HCT116 (cell line): ENCODE results near the gene PBX1. TPM values are rescaled to one million over a fixed set of nuclear protein-coding genes. Genes with fewer than 3 reads are reported as not detected.

Source experiments
- ATAC-seq: fragments of 200-7000 bp; cut with Tn5 transposase; 2 replicates; pipeline ENCODE4 v1.9.1; 2020; ENCODE audit warnings: mild to moderate bottlenecking, moderate library complexity
- BruUV-seq: library from RNA; stranded (reverse); fragments of 400-500 nt; replicated peaks from 2 replicates; lab custom pipeline; 2021; lab: Mats Ljungman, UMichigan
- CTCF ChIA-PET: fragments of 300-600 bp; sonication (Branson Sonifier 250); formaldehyde crosslinking; loops from one replicate; lab custom pipeline; 2021; ENCODE audit warnings: antibody characterized with exemption; lab: Charles Lee
- POLR2A ChIA-PET: fragments of 300-600, 350-600 bp; sonication (Branson Sonifier 250); formaldehyde crosslinking; loops from one replicate; lab custom pipeline; 2021; ENCODE audit warnings: antibody characterized with exemption; lab: Charles Lee
- RAD21 ChIA-PET, 2 experiments: fragments of 300-600 bp; sonication (Branson Sonifier 250); formaldehyde crosslinking; loops; one replicate each; lab custom pipeline; 2023; ENCODE audit warnings: low total read pairs in 2 of 2; ENCODE audit not compliant: uncharacterized antibody in 2 of 2, unreplicated experiment in 2 of 2, low non-redundant PET in 1 of 2; lab: Charles Lee
- DNase-seq: peaks from one replicate; pipeline ENCODE4 v3.0.0-alpha.2; 2010; ENCODE audit warnings: low read depth, low spot score
- H2AFZ ChIP-seq: fragments of 200-600 bp; shearing (Covaris generic), sonication (generic); 2 replicates; pipeline ENCODE4 v1.6.1; 2017; ENCODE audit warnings: low read depth, mixed run types, mixed read lengths, antibody characterized with exemption, low read length; ENCODE audit not compliant: poor library complexity, severe bottlenecking
- H3K27ac ChIP-seq: 2 replicates; pipeline ENCODE4 v1.5.1; 2012; ENCODE audit warnings: low read depth, low read length
- H3K27me3 ChIP-seq: fragments of 200-600 bp; sonication (generic); 2 replicates; pipeline ENCODE4 v1.6.1; 2016; ENCODE audit warnings: mixed run types, low read length, mixed read lengths; ENCODE audit not compliant: insufficient read depth
- H3K36me3 ChIP-seq, 2 experiments: fragments of 200-500 bp in 1 of 2; fragments of 200-600 bp in 1 of 2; sonication (Bioruptor generic) in 1 of 2; sonication (generic) in 1 of 2; 2 replicates each; pipeline versions ENCODE4 v1.5.1 to v1.6.1; 2014 to 2016; ENCODE audit warnings: low read length in 2 of 2, inconsistent platforms in 1 of 2, mixed read lengths in 1 of 2, mixed run types in 1 of 2; ENCODE audit not compliant: insufficient read depth in 2 of 2, control insufficient read depth in 1 of 2
- H3K4me1 ChIP-seq, 2 experiments: fragments of 200-600 bp in 1 of 2; sonication (generic) in 1 of 2; 2 replicates each; pipeline versions ENCODE4 v1.5.1 to v1.6.1; 2012 to 2017; ENCODE audit warnings: low read length in 2 of 2, inconsistent platforms in 1 of 2, mild to moderate bottlenecking in 1 of 2, mixed read lengths in 1 of 2, mixed run types in 1 of 2, moderate library complexity in 1 of 2; ENCODE audit not compliant: insufficient read depth in 2 of 2, control insufficient read depth in 1 of 2
- H3K4me2 ChIP-seq: fragments of 200-600 bp; sonication (generic); 2 replicates; pipeline ENCODE4 v1.6.1; 2017; ENCODE audit warnings: mixed run types, low read length, mixed read lengths
- H3K4me3 ChIP-seq, 2 experiments: fragments of 200-600 bp in 1 of 2; sonication (generic) in 1 of 2; replicated peaks in 1 of 2; 2 replicates each; pipeline ENCODE4 v1.5.1; 2011 to 2016; ENCODE audit warnings: low read length in 2 of 2, control low read depth in 1 of 2, low read depth in 1 of 2, mild to moderate bottlenecking in 1 of 2, mixed read lengths in 1 of 2, mixed run types in 1 of 2
- H3K79me2 ChIP-seq: fragments of 200-600 bp; sonication (generic); 2 replicates; pipeline ENCODE4 v1.6.1; 2017; ENCODE audit warnings: mild to moderate bottlenecking, mixed run types, low read length, moderate library complexity, mixed read lengths; ENCODE audit not compliant: insufficient read depth
- H3K9ac ChIP-seq: fragments of 200-600 bp; sonication (generic); 2 replicates; pipeline ENCODE4 v1.6.1; 2016; ENCODE audit warnings: low read length, mixed read lengths
- H3K9me2 ChIP-seq: fragments of 200-600 bp; sonication (generic), shearing (Covaris generic); 2 replicates; pipeline ENCODE4 v1.6.1; 2017; ENCODE audit warnings: mixed run types, mild to moderate bottlenecking, moderate library complexity; ENCODE audit not compliant: insufficient read depth
- H3K9me3 ChIP-seq, 2 experiments: fragments of 200-500 bp in 1 of 2; fragments of 200-600 bp in 1 of 2; sonication (Bioruptor generic) in 1 of 2; sonication (generic) in 1 of 2; 2 replicates each; pipeline ENCODE4 v1.6.1; 2014 to 2017; ENCODE audit warnings: low read length in 2 of 2, mixed read lengths in 2 of 2, inconsistent platforms in 1 of 2, low read depth in 1 of 2, mild to moderate bottlenecking in 1 of 2, mixed run types in 1 of 2, moderate library complexity in 1 of 2; ENCODE audit not compliant: control insufficient read depth in 1 of 2, insufficient read depth in 1 of 2
- H4K20me1 ChIP-seq: fragments of 200-600 bp; sonication (generic), shearing (Covaris generic); 2 replicates; pipeline ENCODE4 v1.6.1; 2017; ENCODE audit warnings: mixed run types, mild to moderate bottlenecking, moderate library complexity; ENCODE audit not compliant: insufficient read depth
- ATF3 ChIP-seq: IDR thresholded peaks from 2 replicates; pipeline ENCODE4 v1.6.1; 2012
- CBX3 ChIP-seq: IDR thresholded peaks from 2 replicates; pipeline ENCODE4 v1.6.1; 2012; ENCODE audit warnings: low read depth
- CEBPB ChIP-seq: IDR thresholded peaks from 2 replicates; pipeline ENCODE4 v1.6.1; 2012; ENCODE audit warnings: low read depth
- CTCF ChIP-seq, 3 experiments: fragments of 200-600 bp in 1 of 3; sonication (generic) in 1 of 3; IDR thresholded peaks in 2 of 3; conservative IDR thresholded peaks in 1 of 3; 2 replicates each; pipeline ENCODE4 v1.5.1; 2012 to 2017; ENCODE audit warnings: low read depth in 2 of 3, low read length in 2 of 3, antibody characterized with exemption in 1 of 3, borderline replicate concordance in 1 of 3, control low read depth in 1 of 3, mild to moderate bottlenecking in 1 of 3, mixed read lengths in 1 of 3, mixed run types in 1 of 3, moderate library complexity in 1 of 3; ENCODE audit not compliant: insufficient read depth in 1 of 3
- EGR1 ChIP-seq: IDR thresholded peaks from 2 replicates; pipeline ENCODE4 v1.6.1; 2012; ENCODE audit warnings: low read depth
- ELF1 ChIP-seq: IDR thresholded peaks from 2 replicates; pipeline ENCODE4 v1.6.1; 2012; ENCODE audit warnings: low read depth, borderline replicate concordance
- EZH2 ChIP-seq: fragments of 200-600 bp; sonication (generic); IDR thresholded peaks from 2 replicates; pipeline ENCODE4 v1.6.1; 2017; ENCODE audit warnings: antibody characterized with exemption, mixed run types
- EZH2phosphoT487 ChIP-seq: fragments of 200-600 bp; IDR thresholded peaks from 2 replicates; pipeline ENCODE4 v1.6.1; 2018; ENCODE audit warnings: antibody characterized with exemption, borderline replicate concordance
- FOSL1 ChIP-seq: IDR thresholded peaks from 2 replicates; pipeline ENCODE4 v1.6.1; 2012; ENCODE audit warnings: low read depth
- POLR2A ChIP-seq: IDR thresholded peaks from 2 replicates; pipeline ENCODE4 v1.7.0; 2011; ENCODE audit warnings: borderline replicate concordance; ENCODE audit not compliant: insufficient read depth, insufficient read length; ENCODE audit errors: extremely low read depth
- RAD21 ChIP-seq: IDR thresholded peaks from 2 replicates; pipeline ENCODE4 v1.6.1; 2012; ENCODE audit warnings: low read depth, mild to moderate bottlenecking
- REST ChIP-seq: IDR thresholded peaks from 2 replicates; pipeline ENCODE4 v1.6.1; 2012; ENCODE audit warnings: low read depth
- SIN3A ChIP-seq: IDR thresholded peaks from 2 replicates; pipeline ENCODE4 v1.6.1; 2012; ENCODE audit warnings: low read depth
- SP1 ChIP-seq: IDR thresholded peaks from 2 replicates; pipeline ENCODE4 v1.6.1; 2012; ENCODE audit warnings: low read depth
- SRF ChIP-seq: IDR thresholded peaks from 2 replicates; pipeline ENCODE4 v1.6.1; 2012; ENCODE audit warnings: low read depth
- TCF7L2 ChIP-seq: IDR thresholded peaks from 2 replicates; pipeline ENCODE4 v1.7.0; 2011; ENCODE audit warnings: borderline replicate concordance, inconsistent platforms; ENCODE audit not compliant: insufficient read depth, insufficient read length; ENCODE audit errors: extremely low read depth
- YY1 ChIP-seq: IDR thresholded peaks from 2 replicates; pipeline ENCODE4 v1.6.1; 2011; ENCODE audit warnings: low read length, low read depth, moderate library complexity, mild to moderate bottlenecking; ENCODE audit not compliant: insufficient replicate concordance; ENCODE audit errors: extremely low read depth
- intact Hi-C: fragments of 100-400 bp; cut with micrococcal nuclease; formaldehyde crosslinking; loops from 2 replicates; pipeline ENCODE4 v1.10.0; 2022
- total RNA-seq: library from RNA; stranded (reverse); gene quantifications from one replicate; pipeline ENCODE4 v1.2.1, GENCODE V29; 2021; ENCODE audit not compliant: unreplicated experiment

The PBX1 gene
- total RNA-seq, 1 experiment from 2014 or later = 29.6 TPM

- DNase-seq (no peak), ATAC-seq (no peak)
- H3K36me3 ChIP-seq = no peaks in the 10 kb centered on the region
- H3K4me1 ChIP-seq = peaks cover 11 to 14% of the 10 kb centered on the region in 2 experiments; a peak in 3 of 4 replicates
- CTCF ChIA-PET = no interaction called here
- H3K27me3 ChIP-seq = no peaks in the 10 kb centered on the region
- H3K9me3 ChIP-seq = no peaks in the 10 kb centered on the region
- no peak overlapping the region for H3K27ac ChIP-seq
- POLR2A ChIA-PET = no interaction called here
- intact Hi-C loops = no loop called here
- H3K9ac ChIP-seq = no peak overlapping the region
- no peaks in the 10 kb centered on the region for H4K20me1 ChIP-seq
- H3K4me2 ChIP-seq = no peak overlapping the region
- no TSS peak for BruUV-seq
- no peaks in the 10 kb centered on the region for H3K9me2 ChIP-seq
- TF ChIP-seq SP1 (no peak), SIN3A (no peak), FOSL1 (no peak), CBX3 (no peak), REST (no peak), EZH2 (no peak), SRF (no peak), ELF1 (no peak), POLR2A (no peak), YY1 (no peak), CTCF (IDR thresholded peaks at IDR 0.05 in 2 of 3, conservative IDR thresholded peaks at IDR 0.05 in 1 of 3; ENCODE audit: borderline replicate concordance in 1 of 3, insufficient read depth in 1 of 3, low read depth in 2 of 3, low read length in 2 of 3) (no peak), EZH2phosphoT487 (no peak), ATF3 (no peak), CEBPB (no peak), TCF7L2 (no peak), RAD21 (no peak), EGR1 (no peak)
- H2AFZ ChIP-seq = no peak overlapping the region
- no peaks in the 10 kb centered on the region for H3K79me2 ChIP-seq
- RAD21 ChIA-PET = no interaction called here
- no peak overlapping the region for H3K4me3 ChIP-seq
Measured at GRCh38 chr1:164562061-164562460, 3.1 kb downstream of the PBX1 start.
